HUES64 (cell line): ENCODE data around the gene SLC25A34.

ENCODE experiments used
- H3K27ac ChIP-seq: 2 replicates; pipeline ENCODE4 v1.7.0; 2013; ENCODE audit warnings: low read depth, low read length, inconsistent platforms
- H3K27me3 ChIP-seq: 2 replicates; pipeline ENCODE4 v1.6.1; 2013; ENCODE audit warnings: mild to moderate bottlenecking, low read length; ENCODE audit not compliant: insufficient read depth
- H3K36me3 ChIP-seq: 2 replicates; pipeline ENCODE4 v1.6.1; 2013; ENCODE audit warnings: mild to moderate bottlenecking, low read length; ENCODE audit not compliant: insufficient read depth
- H3K4me1 ChIP-seq: 2 replicates; pipeline ENCODE4 v1.6.1; 2013; ENCODE audit warnings: mild to moderate bottlenecking, low read length, moderate library complexity; ENCODE audit not compliant: insufficient read depth
- H3K4me3 ChIP-seq: 2 replicates; pipeline ENCODE4 v1.5.1; 2013; ENCODE audit warnings: mild to moderate bottlenecking, low read length, moderate library complexity
- H3K9ac ChIP-seq: 2 replicates; pipeline ENCODE4 v1.6.1; 2013; ENCODE audit warnings: mild to moderate bottlenecking, low read depth, low read length
- H3K9me3 ChIP-seq: 2 replicates; pipeline ENCODE4 v1.6.1; 2013; ENCODE audit warnings: low read depth, low read length; ENCODE audit not compliant: insufficient read depth
- WGBS: fragments of 150-250, 120-280 bp; methylation state at CpG from one replicate; pipeline ENCODE4 v1.1.7; 2013; ENCODE audit warnings: missing lambda C conversion rate; 5-methylcytosine and 5-hydroxymethylcytosine counted together

Gene SLC25A34

GRCh38 chr1:15702722-15703550 lies 33.1 kb upstream of the SLC25A34 start:
- Histone ChIP-seq H3K9ac (no peak overlapping the region), H3K4me3 (no peak overlapping the region)
- 90% methylated on average over 18 of the region's 19 CpGs for WGBS

GRCh38 chr1:15703562-15703961 lies 32.5 kb upstream of the SLC25A34 start:
- Histone ChIP-seq H3K4me1 (no peaks in the 10 kb centered on the region), H3K9ac (no peak overlapping the region), H3K27ac (no peak overlapping the region), H3K36me3 (no peaks in the 10 kb centered on the region), H3K27me3 (no peaks in the 10 kb centered on the region), H3K4me3 (no peak overlapping the region), H3K9me3 (no peaks in the 10 kb centered on the region)
- WGBS = 89% methylated on average over 9 of the region's 9 CpGs

More at GRCh38 chr1:15702722-15703550, 33.1 kb upstream of the SLC25A34 start:
- Histone ChIP-seq H3K27ac (no peak overlapping the region), H3K36me3 (no peaks in the 10 kb centered on the region), H3K9me3 (no peaks in the 10 kb centered on the region), H3K4me1 (no peaks in the 10 kb centered on the region), H3K27me3 (no peaks in the 10 kb centered on the region)

- H3K27ac ChIP-seq = no peak overlapping the region
- 91% methylated on average over 16 of the region's 17 CpGs for whole genome bisulfite sequencing
- no peak overlapping the region for H3K9ac ChIP-seq
- H3K4me1 ChIP-seq = no peaks in the 10 kb centered on the region
- H3K4me3 ChIP-seq = no peak overlapping the region
- H3K27me3 ChIP-seq = no peaks in the 10 kb centered on the region
- no peaks in the 10 kb centered on the region for H3K36me3 ChIP-seq
- H3K9me3 ChIP-seq = no peaks in the 10 kb centered on the region
Measured at GRCh38 chr1:15704526-15705183, 31.4 kb upstream of the SLC25A34 start.

GRCh38 chr1:15705184-15705566 lies 30.9 kb upstream of the SLC25A34 start:
- H3K4me1 ChIP-seq = no peaks in the 10 kb centered on the region

GRCh38 chr1:15706751-15707150 lies 29.3 kb upstream of the SLC25A34 start:
- 90% methylated on average over 7 of the region's 7 CpGs for WGBS
- H3K9ac ChIP-seq = no peak overlapping the region
- no peak overlapping the region for H3K27ac ChIP-seq
- H3K4me1 ChIP-seq = no peaks in the 10 kb centered on the region
- no peaks in the 10 kb centered on the region for H3K36me3 ChIP-seq
- no peak overlapping the region for H3K4me3 ChIP-seq
- no peaks in the 10 kb centered on the region for H3K27me3 ChIP-seq
- no peaks in the 10 kb centered on the region for H3K9me3 ChIP-seq

More at GRCh38 chr1:15705184-15705566, 30.9 kb upstream of the SLC25A34 start:
- Histone ChIP-seq H3K27ac (no peak overlapping the region), H3K27me3 (no peaks in the 10 kb centered on the region), H3K9me3 (no peaks in the 10 kb centered on the region), H3K4me3 (no peak overlapping the region), H3K9ac (no peak overlapping the region), H3K36me3 (no peaks in the 10 kb centered on the region)
- 97% methylated on average over 11 of the region's 11 CpGs for WGBS

GRCh38 chr1:15707239-15707925 lies 28.7 kb upstream of the SLC25A34 start:
- 96% methylated on average over 8 of the region's 8 CpGs for WGBS

GRCh38 chr1:15708486-15709137 lies 27.4 kb upstream of the SLC25A34 start:
- 93% methylated on average over 14 of the region's 15 CpGs for WGBS
- Histone ChIP-seq H3K4me3 (no peak overlapping the region), H3K9me3 (no peaks in the 10 kb centered on the region), H3K36me3 (no peaks in the 10 kb centered on the region), H3K4me1 (no peaks in the 10 kb centered on the region), H3K27me3 (no peaks in the 10 kb centered on the region), H3K9ac (no peak overlapping the region), H3K27ac (no peak overlapping the region)

More at GRCh38 chr1:15707239-15707925, 28.7 kb upstream of the SLC25A34 start:
- no peak overlapping the region for H3K4me3 ChIP-seq
- H3K9ac ChIP-seq = no peak overlapping the region
- no peaks in the 10 kb centered on the region for H3K9me3 ChIP-seq
- H3K27me3 ChIP-seq = no peaks in the 10 kb centered on the region
- no peaks in the 10 kb centered on the region for H3K4me1 ChIP-seq
- H3K36me3 ChIP-seq = no peaks in the 10 kb centered on the region
- no peak overlapping the region for H3K27ac ChIP-seq

- 88% methylated on average over 4 of the region's 4 CpGs for WGBS
Measured at GRCh38 chr1:15709226-15709625, 26.8 kb upstream of the SLC25A34 start.

GRCh38 chr1:15712168-15712567 lies 23.9 kb upstream of the SLC25A34 start:
- WGBS = 91% methylated on average over 4 of the region's 4 CpGs
- Histone ChIP-seq H3K4me3 (no peak overlapping the region), H3K4me1 (no peaks in the 10 kb centered on the region), H3K27me3 (no peaks in the 10 kb centered on the region), H3K27ac (no peak overlapping the region), H3K9me3 (no peaks in the 10 kb centered on the region), H3K36me3 (peaks cover 15% of the 10 kb centered on the region), H3K9ac (no peak overlapping the region)

More at GRCh38 chr1:15709226-15709625, 26.8 kb upstream of the SLC25A34 start:
- no peaks in the 10 kb centered on the region for H3K9me3 ChIP-seq
- no peak overlapping the region for H3K9ac ChIP-seq
- H3K4me1 ChIP-seq = no peaks in the 10 kb centered on the region
- no peaks in the 10 kb centered on the region for H3K36me3 ChIP-seq
- no peaks in the 10 kb centered on the region for H3K27me3 ChIP-seq
- H3K4me3 ChIP-seq = no peak overlapping the region
- no peak overlapping the region for H3K27ac ChIP-seq

- Histone ChIP-seq H3K4me3 (no peak overlapping the region), H3K27me3 (no peaks in the 10 kb centered on the region), H3K4me1 (no peaks in the 10 kb centered on the region), H3K36me3 (peaks cover 37% of the 10 kb centered on the region), H3K9me3 (no peaks in the 10 kb centered on the region), H3K27ac (no peak overlapping the region), H3K9ac (no peak overlapping the region)
- 95% methylated on average over 4 of the region's 4 CpGs for WGBS
Measured at GRCh38 chr1:15714406-15715136, 21.5 kb upstream of the SLC25A34 start.
